MM.1S (cell line): ENCODE data around the gene SNX8.

Experiments used
- DNase-seq: peaks from one replicate; pipeline ENCODE4 v3.0.0-alpha.2; 2015
- H2AFZ ChIP-seq: fragments of 300-600 bp; sonication (generic); 2 replicates; pipeline ENCODE4 v1.6.0; 2016; ENCODE audit warnings: antibody characterized with exemption, low read length
- H3F3A ChIP-seq: fragments of 300-600 bp; sonication (generic); 2 replicates; pipeline ENCODE4 v1.6.1; 2016; ENCODE audit warnings: mild to moderate bottlenecking, antibody characterized with exemption, low read length, moderate library complexity, mixed read lengths; ENCODE audit not compliant: insufficient read depth
- H3K27ac ChIP-seq: fragments of 300-600 bp; sonication (generic); 2 replicates; pipeline ENCODE4 v1.5.1; 2016; ENCODE audit warnings: mild to moderate bottlenecking, low read length
- H3K27me3 ChIP-seq: fragments of 300-600 bp; sonication (generic); replicated peaks from 2 replicates; pipeline ENCODE4 v1.6.0; 2016; ENCODE audit warnings: low read length; ENCODE audit not compliant: insufficient read depth
- H3K36me3 ChIP-seq: fragments of 300-600 bp; sonication (generic); replicated peaks from 2 replicates; pipeline ENCODE4 v1.6.1; 2016; ENCODE audit warnings: mild to moderate bottlenecking, low read length, mixed read lengths; ENCODE audit not compliant: insufficient read depth
- H3K4me1 ChIP-seq: fragments of 300-600 bp; sonication (generic); 2 replicates; pipeline ENCODE4 v1.6.1; 2016; ENCODE audit warnings: low read length, mixed read lengths
- H3K4me2 ChIP-seq: fragments of 300-600 bp; sonication (generic); 2 replicates; pipeline ENCODE4 v1.6.0; 2016; ENCODE audit warnings: low read depth, low read length
- H3K4me3 ChIP-seq: fragments of 300-600 bp; sonication (generic); 2 replicates; pipeline ENCODE4 v1.5.1; 2016; ENCODE audit warnings: low read length, mixed read lengths
- H3K79me2 ChIP-seq: fragments of 300-600 bp; sonication (generic); 2 replicates; pipeline ENCODE4 v1.6.1; 2016; ENCODE audit warnings: mixed run types, low read length, mixed read lengths
- H3K9ac ChIP-seq: fragments of 300-600 bp; sonication (generic); 2 replicates; pipeline ENCODE4 v1.6.1; 2016; ENCODE audit warnings: low read length, mixed read lengths
- H3K9me2 ChIP-seq: fragments of 300-600 bp; sonication (generic); replicated peaks from 2 replicates; pipeline ENCODE4 v1.6.1; 2016; ENCODE audit warnings: mild to moderate bottlenecking, low read length, mixed read lengths; ENCODE audit not compliant: insufficient read depth
- H3K9me3 ChIP-seq: fragments of 300-600 bp; sonication (generic); replicated peaks from 2 replicates; pipeline ENCODE4 v1.6.1; 2016; ENCODE audit warnings: mild to moderate bottlenecking, low read length, mixed read lengths; ENCODE audit not compliant: insufficient read depth
- H4K20me1 ChIP-seq: fragments of 300-600 bp; sonication (generic); 2 replicates; pipeline ENCODE4 v1.6.1; 2016; ENCODE audit warnings: mild to moderate bottlenecking, low read length, moderate library complexity, mixed read lengths; ENCODE audit not compliant: insufficient read depth
- CTCF ChIP-seq: fragments of 300-600 bp; sonication (generic); IDR thresholded peaks from 2 replicates; pipeline ENCODE4 v1.5.1; 2016; ENCODE audit warnings: antibody characterized with exemption, low read length, mixed read lengths
- EZH2 ChIP-seq: fragments of 300-600 bp; sonication (generic); optimal IDR thresholded peaks from 2 replicates; pipeline ENCODE3; 2017; ENCODE audit warnings: low read depth, mild to moderate bottlenecking, antibody characterized with exemption, low read length, mixed read lengths
- EZH2phosphoT487 ChIP-seq: fragments of 300-600 bp; sonication (generic); IDR thresholded peaks from 2 replicates; pipeline ENCODE4 v1.6.1; 2018; ENCODE audit warnings: antibody characterized with exemption, low read length

SNX8 gene

GRCh38 chr7:2228921-2229320 is 85.3 kb downstream of the SNX8 start:
- Histone ChIP-seq H3K27me3 (no peaks in the 10 kb centered on the region), H3K36me3 (no peaks in the 10 kb centered on the region), H2AFZ (no peak overlapping the region), H3F3A (0 out of 2 replicates have a peak, but pooled peaks cover 4% of the 10 kb centered on the region), H3K4me3 (no peak overlapping the region), H3K27ac (no peak overlapping the region), H3K9me3 (no peaks in the 10 kb centered on the region), H3K4me1 (0 out of 2 replicates have a peak, but pooled peaks cover 4% of the 10 kb centered on the region), H3K9ac (no peak overlapping the region), H4K20me1 (no peaks in the 10 kb centered on the region), H3K79me2 (peaks cover 38% of the 10 kb centered on the region), H3K9me2 (no peaks in the 10 kb centered on the region), H3K4me2 (no peak overlapping the region)
- no peak for DNase-seq
- no peak for TF ChIP-seq EZH2phosphoT487
- no peak for TF ChIP-seq CTCF
- TF ChIP-seq EZH2, result no peak

- TF ChIP-seq EZH2phosphoT487, result no peak
- TF ChIP-seq CTCF, result no peak
- TF ChIP-seq EZH2, result no peak
- no peak overlapping the region for H3K4me2 ChIP-seq
- DNase-seq, result no peak
- no peaks in the 10 kb centered on the region for H3K36me3 ChIP-seq
- H3K9me3 ChIP-seq, result no peaks in the 10 kb centered on the region
- no peaks in the 10 kb centered on the region for H3K4me1 ChIP-seq
- no peak overlapping the region for H3K27ac ChIP-seq
- H3K9me2 ChIP-seq, result no peaks in the 10 kb centered on the region
- H3K9ac ChIP-seq, result no peak overlapping the region
- no peaks in the 10 kb centered on the region for H3F3A ChIP-seq
- no peak overlapping the region for H2AFZ ChIP-seq
- peaks cover 38% of the 10 kb centered on the region for H3K79me2 ChIP-seq
- no peaks in the 10 kb centered on the region for H4K20me1 ChIP-seq
- H3K27me3 ChIP-seq, result no peaks in the 10 kb centered on the region
- H3K4me3 ChIP-seq, result no peak overlapping the region
Measured at GRCh38 chr7:2227699-2228098, 86.5 kb downstream of the SNX8 start.

GRCh38 chr7:2225830-2226229 is 88.4 kb downstream of the SNX8 start:
- H3K79me2 ChIP-seq, result peaks cover 21% of the 10 kb centered on the region

More at GRCh38 chr7:2225830-2226229, 88.4 kb downstream of the SNX8 start:
- TF ChIP-seq CTCF, result no peak
- no peak for TF ChIP-seq EZH2phosphoT487
- TF ChIP-seq EZH2, result no peak
- H2AFZ ChIP-seq, result no peak overlapping the region
- H3K9me3 ChIP-seq, result no peaks in the 10 kb centered on the region
- no peaks in the 10 kb centered on the region for H4K20me1 ChIP-seq
- no peak overlapping the region for H3K27ac ChIP-seq
- no peak overlapping the region for H3K9ac ChIP-seq
- H3F3A ChIP-seq, result no peaks in the 10 kb centered on the region
- no peaks in the 10 kb centered on the region for H3K9me2 ChIP-seq
- no peak for DNase-seq
- H3K4me3 ChIP-seq, result no peak overlapping the region
- no peaks in the 10 kb centered on the region for H3K4me1 ChIP-seq
- H3K27me3 ChIP-seq, result no peaks in the 10 kb centered on the region
- H3K36me3 ChIP-seq, result no peaks in the 10 kb centered on the region
- H3K4me2 ChIP-seq, result no peak overlapping the region
